IMR-90 (cell line): ENCODE measurements around the gene EXOC2. TPM values are rescaled to one million over a fixed set of nuclear protein-coding genes. Genes with fewer than 3 reads are reported as not detected.

Source experiments
- ATAC-seq: fragments of 200-7000 bp; cut with Tn5 transposase; 2 replicates; pipeline ENCODE4 v1.9.1; 2020; ENCODE audit warnings: low read depth, mild to moderate bottlenecking, moderate library complexity
- BruUV-seq: library from RNA; stranded (reverse); fragments of 400-500 nt; replicated peaks from 2 replicates; lab custom pipeline; 2021; lab: Mats Ljungman, UMichigan
- CTCF ChIA-PET: fragments of 300-600 bp; formaldehyde crosslinking; extraction: SDS; loops from one replicate; lab custom pipeline; 2021; ENCODE audit warnings: antibody characterized with exemption; lab: Yijun Ruan, JAX
- POLR2A ChIA-PET: fragments of 300-600 bp; sonication (Branson Sonifier 250); formaldehyde crosslinking; loops from one replicate; lab custom pipeline; 2022; ENCODE audit warnings: antibody characterized with exemption; ENCODE audit not compliant: unreplicated experiment; lab: Charles Lee
- DNase-seq: peaks from one replicate; pipeline ENCODE4 v3.0.0; 2013
- H2AFZ ChIP-seq: replicated peaks from 2 replicates; pipeline ENCODE3; 2013; ENCODE audit warnings: low read length, mild to moderate bottlenecking; ENCODE audit not compliant: poor library complexity
- H2AK5ac ChIP-seq: 2 replicates; pipeline ENCODE4 v1.6.1; 2013; ENCODE audit warnings: low read depth, low read length, inconsistent platforms
- H2AK9ac ChIP-seq: replicated peaks from 2 replicates; pipeline ENCODE3; 2013; ENCODE audit warnings: mild to moderate bottlenecking, low read depth, low read length, moderate library complexity; ENCODE audit not compliant: poor library complexity
- H2BK120ac ChIP-seq: 2 replicates; pipeline ENCODE4 v1.6.1; 2013; ENCODE audit warnings: low read depth, low read length, inconsistent platforms
- H2BK15ac ChIP-seq: 3 replicates; pipeline ENCODE4 v1.6.1; 2013; ENCODE audit warnings: low read depth, low read length, inconsistent platforms
- H2BK20ac ChIP-seq: 2 replicates; pipeline ENCODE4 v1.6.1; 2013; ENCODE audit warnings: low read depth, mild to moderate bottlenecking, inconsistent platforms, low read length, moderate library complexity
- H2BK5ac ChIP-seq: 2 replicates; pipeline ENCODE4 v1.6.1; 2013; ENCODE audit warnings: mild to moderate bottlenecking, low read depth, low read length, inconsistent platforms; ENCODE audit not compliant: poor library complexity, severe bottlenecking
- H3K14ac ChIP-seq: replicated peaks from 2 replicates; pipeline ENCODE4 v1.6.1; 2013; ENCODE audit warnings: low read depth, low read length, inconsistent platforms
- H3K18ac ChIP-seq: 2 replicates; pipeline ENCODE4 v1.6.1; 2013; ENCODE audit warnings: low read depth, low read length, control low read depth
- H3K23ac ChIP-seq: 2 replicates; pipeline ENCODE4 v1.6.1; 2013; ENCODE audit warnings: low read depth, low read length, inconsistent platforms
- H3K27ac ChIP-seq: 2 replicates; pipeline ENCODE4 v1.5.1; 2013; ENCODE audit warnings: mild to moderate bottlenecking, control low read depth, low read length; ENCODE audit not compliant: insufficient read depth
- H3K27me3 ChIP-seq: 2 replicates; pipeline ENCODE4 v1.6.1; 2013; ENCODE audit warnings: low read length; ENCODE audit not compliant: control insufficient read depth, insufficient read depth
- H3K36me3 ChIP-seq: 2 replicates; pipeline ENCODE4 v1.6.1; 2013; ENCODE audit warnings: low read length, mixed read lengths; ENCODE audit not compliant: control insufficient read depth, insufficient read depth
- H3K4ac ChIP-seq: 2 replicates; pipeline ENCODE4 v1.6.1; 2013; ENCODE audit warnings: low read depth, low read length, inconsistent platforms
- H3K4me1 ChIP-seq: 2 replicates; pipeline ENCODE4 v1.6.1; 2013; ENCODE audit warnings: low read length, mixed read lengths; ENCODE audit not compliant: control insufficient read depth, insufficient read depth
- H3K4me2 ChIP-seq: 2 replicates; pipeline ENCODE4 v1.6.1; 2013; ENCODE audit warnings: low read depth, mild to moderate bottlenecking, control low read depth, low read length, moderate library complexity
- H3K4me3 ChIP-seq: 2 replicates; pipeline ENCODE4 v1.5.1; 2013; ENCODE audit warnings: low read depth, mild to moderate bottlenecking, control low read depth, low read length, moderate library complexity; ENCODE audit not compliant: insufficient read depth
- H3K56ac ChIP-seq: 2 replicates; pipeline ENCODE4 v1.6.1; 2013; ENCODE audit warnings: low read length, inconsistent platforms; ENCODE audit not compliant: insufficient read depth; ENCODE audit errors: extremely low read depth
- H3K79me1 ChIP-seq, 2 experiments: 2 replicates each; pipeline ENCODE4 v1.6.1; 2013; ENCODE audit warnings: low read length in 2 of 2, inconsistent platforms in 1 of 2, low read depth in 1 of 2
- H3K9ac ChIP-seq: 2 replicates; pipeline ENCODE4 v1.6.1; 2013; ENCODE audit warnings: low read depth, low read length, control low read depth
- H3K9me1 ChIP-seq: 2 replicates; pipeline ENCODE4 v1.6.1; 2013; ENCODE audit warnings: low read length, inconsistent platforms; ENCODE audit not compliant: insufficient read depth
- H3K9me3 ChIP-seq: 2 replicates; pipeline ENCODE4 v1.6.1; 2013; ENCODE audit warnings: low read length; ENCODE audit not compliant: control insufficient read depth, insufficient read depth
- H4K20me1 ChIP-seq: 2 replicates; pipeline ENCODE4 v1.6.1; 2013; ENCODE audit warnings: low read length, inconsistent platforms; ENCODE audit not compliant: insufficient read depth
- H4K5ac ChIP-seq: 2 replicates; pipeline ENCODE4 v1.6.1; 2013; ENCODE audit warnings: mild to moderate bottlenecking, low read depth, low read length, control low read depth
- H4K8ac ChIP-seq, 2 experiments: 2 replicates each; pipeline ENCODE4 v1.6.1; 2013; ENCODE audit warnings: low read depth in 2 of 2, low read length in 2 of 2, control low read depth in 1 of 2, inconsistent platforms in 1 of 2
- H4K91ac ChIP-seq: 2 replicates; pipeline ENCODE4 v1.6.1; 2013; ENCODE audit warnings: low read depth, low read length, inconsistent platforms; ENCODE audit not compliant: insufficient read depth
- MAZ ChIP-seq: IDR thresholded peaks from 2 replicates; pipeline ENCODE4 v1.6.1; 2012; ENCODE audit warnings: low read depth, mild to moderate bottlenecking, low read length, improper control_type of control experiment, moderate library complexity, borderline replicate concordance
- MXI1 ChIP-seq: IDR thresholded peaks from 2 replicates; pipeline ENCODE4 v1.6.1; 2012; ENCODE audit warnings: low read depth, mild to moderate bottlenecking, low read length, moderate library complexity, borderline replicate concordance
- NFE2L2 ChIP-seq: fragments of 150-350 bp; IDR thresholded peaks from 2 replicates; pipeline ENCODE4 v1.6.1; 2016; ENCODE audit warnings: low read depth, mild to moderate bottlenecking, low read length
- RCOR1 ChIP-seq: IDR thresholded peaks from 2 replicates; pipeline ENCODE4 v1.6.1; 2012; ENCODE audit warnings: mild to moderate bottlenecking, low read length, improper control_type of control experiment; ENCODE audit not compliant: insufficient replicate concordance
- RFX5 ChIP-seq: IDR thresholded peaks from 2 replicates; pipeline ENCODE4 v1.8.0; 2012; ENCODE audit warnings: low read depth, mild to moderate bottlenecking, low read length, moderate library complexity
- WGBS, 2 experiments: methylation state at CpG; one replicate each; pipeline versions ENCODE4 v1.1.5 to v1.1.7; 2013; ENCODE audit warnings: missing lambda C conversion rate in 2 of 2; ENCODE audit not compliant: insufficient read length in 1 of 2; ENCODE audit errors: extremely low coverage in 2 of 2; 5-methylcytosine and 5-hydroxymethylcytosine counted together
- dilution Hi-C: fragments of 300-500 bp; cut with HindIII; formaldehyde crosslinking; loops from one replicate; pipeline ENCODE4 v1.14.3; 2018; ENCODE audit warnings: low sequenced_read_pairs; ENCODE audit not compliant: unreplicated experiment
- in situ Hi-C: fragments of 300-500 bp; cut with MboI; formaldehyde crosslinking; loops from 3 replicates; pipeline ENCODE4 v1.14.3; 2019; ENCODE audit warnings: low sequenced_read_pairs, inconsistent platforms, mixed read lengths
- intact Hi-C: fragments of 100-400 bp; cut with micrococcal nuclease; formaldehyde crosslinking; loops from 2 replicates; pipeline ENCODE4 v1.10.0; 2022
- polyA plus RNA-seq, 3 experiments: library from polyadenylated mRNA; depleted of rRNA; stranded (reverse); fragments of >200 nt; gene quantifications; 2 replicates each; pipeline ENCODE4 v1.2.3, GENCODE V29; 2012; ENCODE audit warnings: low replicate concordance in 1 of 3
- total RNA-seq: library from RNA; depleted of rRNA; stranded (reverse); fragments of >200 nt; gene quantifications from 2 replicates; pipeline ENCODE4 v1.2.3, GENCODE V29; 2012
- TF ChIP-seq, protein P1 (sequence below): conservative IDR thresholded peaks from 2 replicates; pipeline ENCODE4 v1.5.1; 2012; ENCODE audit warnings: mild to moderate bottlenecking, low read depth, low read length, improper control_type of control experiment

Gene EXOC2
- total and polyA plus RNA-seq, 2 of the 4 experiments (the other 2 are of a cell fraction), result 13.1 to 37.3 TPM

DNA sequence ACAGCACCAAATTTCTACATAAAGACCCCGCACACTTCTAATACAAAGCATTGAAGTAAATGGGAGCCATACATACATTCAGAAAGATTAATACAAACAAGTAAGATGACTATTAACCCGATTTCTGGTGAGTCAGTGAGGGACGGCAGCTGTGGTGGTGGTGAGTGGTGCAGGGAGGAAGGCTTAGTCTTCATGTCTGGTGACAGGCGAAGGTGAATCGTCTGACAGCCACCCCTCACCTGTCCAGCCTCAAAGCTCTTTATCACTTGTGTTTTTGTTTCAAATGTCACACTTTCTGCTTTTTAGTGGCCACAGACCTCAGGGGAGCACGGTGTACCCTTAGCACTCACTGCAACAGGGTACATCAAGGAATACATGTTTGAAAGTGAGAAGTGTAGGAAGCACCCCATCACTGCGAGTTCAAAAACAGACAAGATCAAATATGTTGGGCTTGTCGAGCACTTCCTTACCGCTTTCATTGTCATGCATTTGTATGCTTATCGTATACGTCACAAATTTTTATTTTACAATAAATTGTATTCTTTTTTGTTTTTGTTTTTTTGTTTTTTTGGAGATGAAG is 237.8 kb downstream of the EXOC2 start:
- no TSS peak for BruUV-seq
- Histone ChIP-seq H2AFZ (no peak overlapping the region), H3K4ac (no peak overlapping the region), H3K9me3 (peaks cover 2% of the 10 kb centered on the region; the same call in 1 of the 2 replicates), H3K79me1 (no peaks in the 10 kb centered on the region), H3K56ac (no peak overlapping the region), H3K9me1 (no peaks in the 10 kb centered on the region), H2AK9ac (no peak overlapping the region), H2AK5ac (no peak overlapping the region), H3K27me3 (peaks cover 6% of the 10 kb centered on the region), H4K20me1 (no peaks in the 10 kb centered on the region), H2BK5ac (no peak overlapping the region), H2BK20ac (no peak overlapping the region), H3K23ac (no peak overlapping the region), H3K18ac (no peak overlapping the region), H2BK15ac (no peak overlapping the region), H3K9ac (no peak overlapping the region), H3K4me1 (no peaks in the 10 kb centered on the region), H2BK120ac (no peak overlapping the region), H3K27ac (no peak overlapping the region), H4K5ac (no peak overlapping the region), H3K36me3 (no peaks in the 10 kb centered on the region), H4K8ac (no peak overlapping the region), H3K4me2 (no peak overlapping the region), H3K14ac (no peak overlapping the region), H4K91ac (no peak overlapping the region), H3K4me3 (no peak overlapping the region)
- CTCF ChIA-PET, result no interaction called here
- ATAC-seq, result peak; percentile 52; the same call in 1 of the 2 replicates
- TF ChIP-seq, protein P1, sequence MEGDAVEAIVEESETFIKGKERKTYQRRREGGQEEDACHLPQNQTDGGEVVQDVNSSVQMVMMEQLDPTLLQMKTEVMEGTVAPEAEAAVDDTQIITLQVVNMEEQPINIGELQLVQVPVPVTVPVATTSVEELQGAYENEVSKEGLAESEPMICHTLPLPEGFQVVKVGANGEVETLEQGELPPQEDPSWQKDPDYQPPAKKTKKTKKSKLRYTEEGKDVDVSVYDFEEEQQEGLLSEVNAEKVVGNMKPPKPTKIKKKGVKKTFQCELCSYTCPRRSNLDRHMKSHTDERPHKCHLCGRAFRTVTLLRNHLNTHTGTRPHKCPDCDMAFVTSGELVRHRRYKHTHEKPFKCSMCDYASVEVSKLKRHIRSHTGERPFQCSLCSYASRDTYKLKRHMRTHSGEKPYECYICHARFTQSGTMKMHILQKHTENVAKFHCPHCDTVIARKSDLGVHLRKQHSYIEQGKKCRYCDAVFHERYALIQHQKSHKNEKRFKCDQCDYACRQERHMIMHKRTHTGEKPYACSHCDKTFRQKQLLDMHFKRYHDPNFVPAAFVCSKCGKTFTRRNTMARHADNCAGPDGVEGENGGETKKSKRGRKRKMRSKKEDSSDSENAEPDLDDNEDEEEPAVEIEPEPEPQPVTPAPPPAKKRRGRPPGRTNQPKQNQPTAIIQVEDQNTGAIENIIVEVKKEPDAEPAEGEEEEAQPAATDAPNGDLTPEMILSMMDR, result no peak
- TF ChIP-seq NFE2L2 (no peak), RCOR1 (no peak), RFX5 (no peak), MXI1 (no peak), MAZ (no peak)
- intact Hi-C loops (no loop called here), in situ Hi-C loops (no loop called here), dilution Hi-C loops (no loop called here)
- WGBS, 2 experiments, result no CpG with 5 or more reads among the region's 11 CpGs
- peak; percentile 12 for DNase-seq
- POLR2A ChIA-PET, result no interaction called here
